GM19239 (cell line): ENCODE results near the gene SHISA9.

Experiments
- DNase-seq: peaks from one replicate; pipeline ENCODE4 v3.0.0; 2011; ENCODE audit warnings: low spot score; ENCODE audit not compliant: insufficient read length
- FAIRE-seq: peaks from 2 replicates; lab custom pipeline; 2011; peaks lifted over from hg19 to GRCh38; lab: Jason Lieb, UNC

Gene SHISA9

GRCh38 chr16:13061691-13062090 lies 160.3 kb downstream of the SHISA9 start:
- FAIRE-seq: no peak

GRCh38 chr16:13062219-13062618 lies 160.8 kb downstream of the SHISA9 start:
- DNase-seq (no peak), FAIRE-seq (no peak)

More at GRCh38 chr16:13061691-13062090, 160.3 kb downstream of the SHISA9 start:
- DNase-seq: no peak

GRCh38 chr16:13063457-13063856 lies 162.1 kb downstream of the SHISA9 start:
- DNase-seq: no peak
- no peak for FAIRE-seq

GRCh38 chr16:13064821-13065220 lies 163.4 kb downstream of the SHISA9 start:
- no peak for FAIRE-seq
- DNase-seq: no peak

- DNase-seq (no peak), FAIRE-seq (no peak)
These were observed 166.2 kb downstream of the SHISA9 start for GRCh38 chr16:13067648-13068047.

- FAIRE-seq (no peak), DNase-seq (no peak)
These were observed 167.7 kb downstream of the SHISA9 start for GRCh38 chr16:13068912-13069583.

- FAIRE-seq (no peak), DNase-seq (no peak)
These were observed 168.9 kb downstream of the SHISA9 start for GRCh38 chr16:13070268-13070667.

- DNase-seq: no peak
- FAIRE-seq: no peak
These were observed 175.5 kb downstream of the SHISA9 start for GRCh38 chr16:13076878-13077277.

GRCh38 chr16:13077816-13078215 lies 176.4 kb downstream of the SHISA9 start:
- DNase-seq: no peak
- no peak for FAIRE-seq

GRCh38 chr16:13080531-13080930 lies 179.1 kb downstream of the SHISA9 start:
- DNase-seq (no peak), FAIRE-seq (no peak)

GRCh38 chr16:13081825-13082331 lies 180.5 kb downstream of the SHISA9 start:
- DNase-seq (no peak), FAIRE-seq (no peak)

- DNase-seq (no peak), FAIRE-seq (no peak)
These were observed 182.3 kb downstream of the SHISA9 start for GRCh38 chr16:13083681-13084080.

- FAIRE-seq (no peak), DNase-seq (no peak)
These were observed 182.9 kb downstream of the SHISA9 start for GRCh38 chr16:13084331-13084730.

GRCh38 chr16:13093661-13094060 lies 192.3 kb downstream of the SHISA9 start:
- FAIRE-seq (no peak), DNase-seq (no peak)

GRCh38 chr16:13095061-13095460 lies 193.7 kb downstream of the SHISA9 start:
- DNase-seq (no peak), FAIRE-seq (no peak)

GRCh38 chr16:13098536-13098935 lies 197.1 kb downstream of the SHISA9 start:
- DNase-seq: no peak
- FAIRE-seq: no peak

- DNase-seq (no peak), FAIRE-seq (no peak)
These were observed 198.4 kb downstream of the SHISA9 start for GRCh38 chr16:13099822-13100221.

GRCh38 chr16:13100970-13101369 lies 199.6 kb downstream of the SHISA9 start:
- DNase-seq (no peak), FAIRE-seq (no peak)

GRCh38 chr16:13101828-13102227 lies 200.4 kb downstream of the SHISA9 start:
- FAIRE-seq (no peak), DNase-seq (no peak)

GRCh38 chr16:13102401-13102800 lies 201.0 kb downstream of the SHISA9 start:
- FAIRE-seq: no peak
- DNase-seq: no peak

- DNase-seq: no peak
- FAIRE-seq: no peak
These were observed 202.6 kb downstream of the SHISA9 start for GRCh38 chr16:13103831-13104530.

GRCh38 chr16:13104772-13105171 lies 203.4 kb downstream of the SHISA9 start:
- FAIRE-seq: no peak
- DNase-seq: no peak
